HepG2 (cell line): ENCODE results near the gene TMEM174.

Source experiments
- CTCF ChIP-seq: sonication (generic); formaldehyde crosslinking; IDR thresholded peaks from 2 replicates; pipeline ENCODE4 v1.5.0; 2020; ENCODE audit warnings: mild to moderate bottlenecking, missing genetic modification reagents, moderate library complexity
- HMGA1 ChIP-seq: sonication (generic); formaldehyde crosslinking; conservative IDR thresholded peaks from 2 replicates; pipeline ENCODE4 v1.4.0; 2020; ENCODE audit warnings: missing genetic modification reagents
- NR1H2 ChIP-seq: sonication (generic); formaldehyde crosslinking; IDR thresholded peaks from 2 replicates; pipeline ENCODE4 v1.8.1; 2022; ENCODE audit warnings: low read depth, missing genetic modification reagents, borderline replicate concordance
- PAF1 ChIP-seq: IDR thresholded peaks from 2 replicates; pipeline ENCODE4 v1.6.1; 2016; ENCODE audit warnings: missing genetic modification reagents, missing compliant biosample characterization
- REPIN1 ChIP-seq: sonication (generic); formaldehyde crosslinking; IDR thresholded peaks from 2 replicates; pipeline ENCODE4 v1.8.0; 2022; ENCODE audit warnings: missing genetic modification reagents, low read depth, mild to moderate bottlenecking, borderline replicate concordance
- YY1 ChIP-seq: IDR thresholded peaks from 2 replicates; pipeline ENCODE4 v1.6.1; 2011; ENCODE audit warnings: low read length, low read depth, moderate library complexity, mild to moderate bottlenecking; ENCODE audit not compliant: insufficient read depth, insufficient replicate concordance
- ZMYM3 ChIP-seq: sonication (generic); formaldehyde crosslinking; IDR thresholded peaks from 2 replicates; pipeline ENCODE4 v1.5.1; 2020; ENCODE audit warnings: mild to moderate bottlenecking, missing genetic modification reagents
- ZNF180 ChIP-seq: sonication (generic); formaldehyde crosslinking; IDR thresholded peaks from 2 replicates; pipeline ENCODE4 v1.4.0; 2020; ENCODE audit warnings: low read depth, missing genetic modification reagents, borderline replicate concordance
- ZNF615 ChIP-seq: sonication (generic); formaldehyde crosslinking; IDR thresholded peaks from 2 replicates; pipeline ENCODE4 v1.5.0; 2020; ENCODE audit warnings: mild to moderate bottlenecking, missing genetic modification reagents, borderline replicate concordance

- TF ChIP-seq REPIN1 (CRISPR knock-in tag) (no peak), HMGA1 (no peak), NR1H2 (no peak), CTCF (CRISPR knock-in tag) (no peak), YY1 (no peak), ZNF180 (CRISPR knock-in tag) (no peak), ZNF615 (CRISPR knock-in tag) (no peak), PAF1 (CRISPR knock-in tag) (no peak), ZMYM3 (CRISPR knock-in tag) (no peak)
Measured at GRCh38 chr5:73158313-73158712, 14.7 kb upstream of the TMEM174 start.
